HG03135 (cell line): ENCODE measurements around the gene GSTT2.
"Not testable (repeated sequence)": the region's sequence is repeated elsewhere in the genome, so short reads cannot be mapped to it uniquely, and the experiment has no call there.

Experiments
- ATAC-seq: cut with Tn5 transposase; IDR thresholded peaks from one replicate; pipeline ENCODE4 v1.9.1; 2021; ENCODE audit warnings: mild to moderate bottlenecking, moderate library complexity; ENCODE audit not compliant: unreplicated experiment

Gene GSTT2

DNA sequence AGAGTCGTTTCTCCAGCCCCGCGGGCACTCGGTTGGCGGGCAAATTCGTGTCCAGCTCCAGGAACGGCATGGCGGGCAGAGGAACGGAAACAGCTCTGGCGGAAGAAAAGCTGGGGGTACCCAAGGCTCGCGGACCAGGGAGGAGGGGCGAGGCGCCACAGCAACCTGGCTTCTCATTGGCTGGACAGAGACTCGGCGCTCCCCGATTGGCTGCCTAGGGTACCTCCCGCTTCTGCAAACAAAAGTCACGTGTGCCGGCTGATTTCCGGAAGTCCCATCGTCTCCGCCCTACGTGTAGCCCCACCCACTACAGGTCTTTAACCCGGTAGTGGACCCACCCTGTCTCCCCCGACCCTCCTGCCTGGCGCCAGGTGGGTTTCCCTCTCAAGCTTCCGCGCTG lies 5.6 kb upstream of the GSTT2 start, which contains the start of gene DDT:
Gene DDT, minus strand, starts transcription at position 97 of the 400 bp plus-strand sequence. Its CDS starts 27 bp downstream, at position 70.
- ATAC-seq, result peak; percentile 86

GRCh38 chr22:23974836-23975352 lies 5.0 kb upstream of the GSTT2 start:
- ATAC-seq, result peak; percentile 44

DNA sequence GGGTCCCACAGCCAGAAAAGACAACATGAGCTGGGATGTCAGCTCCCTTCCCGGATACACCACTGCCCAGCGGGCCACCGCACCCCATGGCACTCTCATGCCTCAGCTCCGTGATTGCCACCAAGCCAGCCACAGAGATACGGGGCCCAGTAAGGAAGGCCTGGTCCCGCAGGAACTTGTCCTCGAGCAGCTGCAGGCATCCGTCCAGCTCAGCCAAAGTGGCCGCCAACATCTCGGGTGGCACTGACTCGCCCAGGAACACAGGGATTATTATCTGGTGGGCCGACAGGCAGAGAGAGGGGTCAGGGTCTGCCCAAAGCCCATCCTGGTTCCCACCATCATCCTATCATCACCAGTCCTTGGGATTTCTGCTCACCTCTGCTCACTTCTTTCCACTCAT lies 2.6 kb upstream of the GSTT2 start:
- ATAC-seq, result not testable (repeated sequence)

DNA sequence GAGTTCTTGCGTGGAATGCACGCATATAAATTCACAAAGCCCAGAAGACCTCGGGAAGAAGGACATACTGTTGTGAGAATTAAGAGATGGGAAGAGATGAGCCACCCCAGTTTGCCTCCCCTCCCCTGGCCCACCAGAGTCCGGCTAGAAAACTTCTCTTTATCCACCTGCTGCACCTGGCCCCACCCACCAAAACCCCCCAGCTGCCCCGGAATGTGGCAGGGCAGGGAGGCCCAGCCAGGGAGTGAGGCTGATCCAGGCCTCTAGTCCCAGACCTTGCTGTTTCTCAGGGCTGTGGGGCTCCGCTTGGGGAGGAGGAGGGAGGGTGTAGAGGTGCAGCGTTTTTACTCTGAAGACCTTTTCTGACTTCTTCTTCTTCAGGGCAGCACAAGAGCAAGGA lies 633 bp downstream of the GSTT2 start:
- ATAC-seq, result not testable (repeated sequence)

DNA sequence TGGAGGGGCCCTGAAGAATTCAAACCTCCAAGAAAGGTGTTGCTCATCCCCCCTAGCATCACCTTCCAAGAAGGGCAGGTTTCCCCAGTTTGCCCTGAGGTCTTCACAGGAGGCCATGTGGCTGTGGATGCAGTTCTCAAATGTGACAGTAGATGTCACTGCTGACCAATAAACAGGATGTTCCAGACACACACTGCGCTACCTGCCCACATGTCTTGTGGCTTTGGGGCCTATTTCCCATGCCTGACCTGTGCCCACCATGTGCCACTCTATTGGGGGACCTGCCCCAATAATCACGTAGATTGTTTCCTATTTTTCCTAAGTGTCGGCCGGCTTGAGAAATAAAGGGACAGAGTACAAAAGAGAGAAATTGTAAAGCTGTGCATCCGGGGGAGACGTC lies 4.5 kb downstream of the GSTT2 start:
- ATAC-seq, result no peak

DNA sequence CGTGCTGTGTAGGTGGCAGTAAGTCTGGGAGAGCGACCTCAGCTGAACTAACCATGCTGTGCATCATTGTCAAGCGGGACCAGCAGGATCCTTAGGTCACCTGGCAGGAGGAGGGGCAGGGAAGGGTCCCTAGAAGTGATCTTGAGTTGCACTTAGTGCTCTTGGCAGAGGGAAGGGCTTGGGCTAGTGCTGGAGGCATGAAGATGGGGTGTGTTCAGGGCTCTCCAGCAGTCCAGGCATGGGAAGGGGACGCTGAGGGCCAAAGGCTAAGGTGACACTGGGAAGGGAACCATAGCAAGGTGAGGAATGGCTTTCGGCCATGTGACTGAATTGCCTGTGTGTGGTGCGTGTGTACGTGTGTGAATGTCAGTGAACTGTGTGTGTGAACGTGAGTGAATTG lies 6.2 kb downstream of the GSTT2 start:
- ATAC-seq, result not testable (repeated sequence)

DNA sequence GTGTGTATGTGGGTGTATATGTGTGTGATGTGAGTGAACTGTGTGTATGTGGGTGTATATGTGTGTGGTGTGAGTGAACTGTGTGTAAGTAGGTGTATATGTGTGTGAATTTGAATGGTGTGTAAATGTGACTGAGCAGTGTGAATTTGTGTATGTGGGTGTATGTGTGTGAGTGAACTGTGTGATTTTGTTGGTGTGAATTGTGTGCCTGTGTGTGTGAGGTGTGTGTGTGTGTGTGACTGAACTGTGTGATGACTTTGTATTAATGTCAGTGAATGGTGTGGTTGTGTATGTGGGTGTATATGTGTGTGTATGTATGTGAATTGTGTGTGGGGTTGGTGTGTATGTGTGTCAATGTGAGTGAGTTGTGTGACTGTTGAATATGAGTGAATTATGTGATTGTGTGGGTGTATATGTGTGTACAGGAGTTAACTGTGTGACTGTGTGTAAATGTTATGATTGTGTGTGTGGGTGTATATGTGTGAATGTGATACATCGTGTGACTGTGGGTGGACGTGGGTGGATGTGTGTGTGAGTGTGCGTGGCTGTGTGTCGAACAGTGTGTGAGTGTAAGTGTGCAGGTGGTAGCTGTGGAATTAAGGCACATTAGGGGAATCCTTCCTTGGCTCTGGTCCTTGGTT lies 6.7 kb downstream of the GSTT2 start:
- not testable (repeated sequence) for ATAC-seq

DNA sequence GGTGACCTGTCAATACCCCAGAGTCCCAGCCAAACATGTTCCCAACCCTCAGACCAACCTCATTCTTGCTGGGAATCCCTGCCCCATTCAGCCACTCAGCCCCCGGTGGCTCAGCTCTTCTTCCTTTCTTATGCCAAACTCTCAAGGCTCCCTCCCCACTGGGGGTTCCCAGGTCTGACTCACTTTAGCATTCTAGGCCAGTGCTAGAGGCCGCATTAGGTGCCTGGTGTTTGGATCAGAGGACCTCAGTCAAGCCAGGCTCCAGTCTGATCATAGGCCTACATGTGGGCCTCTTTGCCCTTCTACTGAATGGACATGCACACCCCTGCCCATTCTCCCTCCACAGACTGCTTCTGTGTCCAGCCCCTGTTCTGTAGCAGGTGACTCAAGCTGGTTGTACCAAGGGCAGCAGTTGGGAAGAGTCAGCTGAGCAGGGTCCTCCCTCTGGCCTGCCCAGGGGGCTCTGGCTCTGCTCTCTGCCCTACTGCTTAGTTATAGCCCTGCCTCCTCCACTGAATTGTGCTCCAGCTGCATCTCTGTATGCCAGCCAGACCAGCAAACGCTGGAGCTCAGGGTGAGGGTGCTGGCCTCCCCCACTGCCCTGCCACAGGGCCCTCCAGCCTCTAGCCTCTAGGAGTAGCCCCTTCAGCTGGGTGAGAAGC lies 9.8 kb downstream of the GSTT2 start:
- not testable (repeated sequence) for ATAC-seq

- not testable (repeated sequence) for ATAC-seq
These were observed 13.1 kb downstream of the GSTT2 start for GRCh38 chr22:23993080-23993479.

GRCh38 chr22:23993581-23994177 lies 13.7 kb downstream of the GSTT2 start:
- not testable (repeated sequence) for ATAC-seq

DNA sequence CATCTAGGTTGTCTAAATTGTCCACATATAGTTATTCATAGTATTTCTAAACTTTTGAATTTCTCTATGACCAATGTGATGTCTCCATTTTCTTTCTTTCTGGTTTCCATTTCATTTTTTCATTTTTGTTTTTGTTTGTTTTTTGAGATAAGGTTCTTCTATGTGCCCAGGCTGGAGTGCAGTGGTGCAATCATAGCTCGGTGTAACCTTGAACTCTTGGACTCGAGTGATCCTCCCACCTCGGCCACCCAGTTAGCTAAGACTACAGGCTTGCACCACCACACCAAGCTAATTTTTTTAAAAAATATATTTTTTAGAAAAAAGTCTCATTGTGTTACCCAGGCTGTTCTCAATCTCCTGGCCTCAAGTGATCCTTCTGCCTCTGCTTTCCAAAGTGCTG lies 17.2 kb downstream of the GSTT2 start:
- no peak for ATAC-seq

GRCh38 chr22:23999779-24000178 lies 19.8 kb downstream of the GSTT2 start:
- ATAC-seq, result not testable (repeated sequence)

GRCh38 chr22:24001314-24001713 lies 21.4 kb downstream of the GSTT2 start:
- no peak for ATAC-seq

- ATAC-seq, result no peak
These were observed 22.3 kb downstream of the GSTT2 start for GRCh38 chr22:24002272-24002671.

GRCh38 chr22:24002851-24003250 lies 22.9 kb downstream of the GSTT2 start:
- no peak for ATAC-seq

DNA sequence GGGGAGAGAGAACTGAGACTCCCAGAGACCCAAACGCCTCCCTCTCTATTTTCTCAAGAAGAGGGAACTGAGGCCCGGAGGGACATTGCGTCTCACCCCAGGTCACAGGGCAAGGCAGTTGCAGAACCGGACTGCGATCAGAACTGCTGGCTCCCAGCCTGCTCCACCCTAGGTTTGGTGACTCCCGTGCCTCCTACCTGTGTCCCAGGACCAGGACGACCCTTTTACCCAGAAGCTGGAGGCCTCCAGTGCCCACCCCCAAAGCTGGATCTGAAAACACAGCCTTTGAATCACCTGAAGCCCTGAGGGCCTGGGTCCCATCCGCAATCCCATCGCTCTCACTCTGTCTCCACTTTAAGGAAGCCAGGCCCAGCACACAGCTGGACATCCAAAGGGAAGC lies 24.0 kb downstream of the GSTT2 start:
- ATAC-seq, result no peak

DNA sequence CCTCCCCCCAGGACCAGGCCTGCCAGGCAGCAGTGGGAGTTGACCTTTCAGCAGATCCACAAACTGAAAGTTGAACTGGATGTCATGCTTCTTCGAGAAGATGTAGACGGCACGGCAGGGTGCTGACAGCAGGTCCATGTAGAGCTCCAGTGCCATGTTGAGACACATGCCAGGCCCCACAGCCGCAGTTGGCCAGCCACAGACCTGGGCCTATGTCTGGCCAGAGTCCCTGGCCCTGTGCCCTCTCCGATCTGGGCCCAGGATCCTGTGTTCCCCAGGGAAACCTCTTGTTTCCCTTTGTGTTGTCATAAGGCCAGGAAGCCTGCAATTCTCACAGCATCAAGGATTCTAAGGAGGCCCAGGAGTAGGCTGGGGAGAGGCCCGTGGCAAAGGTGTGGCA lies 25.3 kb downstream of the GSTT2 start, which contains the start of gene GSTT4:
Gene GSTT4, minus strand, starts transcription at position 253 of the 400 bp plus-strand sequence. Its CDS starts 97 bp downstream, at position 156.
- no peak for ATAC-seq

DNA sequence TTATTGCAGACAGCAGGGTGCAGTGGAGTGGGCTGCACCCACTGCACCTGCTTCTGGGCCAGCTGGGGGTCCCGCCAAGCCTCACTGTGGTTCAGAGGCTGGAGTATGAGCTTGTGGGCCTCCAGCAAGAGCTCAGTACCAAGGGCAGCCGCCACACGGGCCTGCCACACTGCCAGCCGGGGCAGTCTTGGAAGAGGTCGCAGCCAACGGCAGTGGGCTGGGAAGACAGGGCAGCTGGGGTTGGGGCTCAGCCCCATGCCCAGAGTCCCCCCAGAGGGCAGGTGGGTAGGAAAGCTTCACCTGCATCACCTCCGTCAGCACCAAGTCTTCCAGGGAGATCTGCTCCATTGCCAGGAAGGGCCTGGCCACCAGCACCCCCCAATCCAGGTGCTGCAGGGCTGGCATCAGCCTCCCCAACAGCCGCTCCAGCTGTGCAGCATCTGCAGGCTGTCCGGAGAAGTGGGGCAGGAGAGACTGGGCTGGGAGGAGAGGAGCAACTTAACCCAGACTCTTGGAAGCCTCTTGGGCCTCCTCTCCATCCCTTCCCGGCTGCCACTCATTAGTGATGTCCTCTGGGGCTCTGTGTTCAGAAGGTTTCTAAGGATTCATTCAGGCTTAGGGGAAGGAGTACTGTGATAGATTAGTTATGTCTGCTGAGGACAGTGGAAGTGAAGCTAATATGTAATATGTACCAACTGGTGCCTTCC lies 26.4 kb downstream of the GSTT2 start:
- no peak for ATAC-seq

GRCh38 chr22:24006914-24007214 lies 26.9 kb downstream of the GSTT2 start:
- ATAC-seq, result no peak

- no peak for ATAC-seq
These were observed 27.5 kb downstream of the GSTT2 start for GRCh38 chr22:24007253-24008021.

- ATAC-seq, result no peak
These were observed 28.0 kb downstream of the GSTT2 start for GRCh38 chr22:24008022-24008283.
